Measurements from ENCODE around the gene ENHO. TPM values are rescaled to one million over a fixed set of nuclear protein-coding genes. Genes with fewer than 3 reads are reported as not detected.
"Not testable (repeated sequence)": the region's sequence is repeated elsewhere in the genome, so short reads cannot be mapped to it uniquely, and the experiment has no call there.

ENHO gene
- total and polyA plus RNA-seq, 11 donors: 0.26 to 1.2 (median 0.45) TPM; not detected in 2

GRCh38 chr9:34536685-34537084 lies 13.9 kb upstream of the ENHO start:
- intact Hi-C loops (cut with DNase I): no loop called here
- no peak for DNase-seq
- no peak overlapping the region for H3K27ac ChIP-seq
- no peak overlapping the region for H3K4me3 ChIP-seq
- TF ChIP-seq POLR2A (IDR thresholded peaks at IDR 0.05): no peak
- TF ChIP-seq, protein P1, sequence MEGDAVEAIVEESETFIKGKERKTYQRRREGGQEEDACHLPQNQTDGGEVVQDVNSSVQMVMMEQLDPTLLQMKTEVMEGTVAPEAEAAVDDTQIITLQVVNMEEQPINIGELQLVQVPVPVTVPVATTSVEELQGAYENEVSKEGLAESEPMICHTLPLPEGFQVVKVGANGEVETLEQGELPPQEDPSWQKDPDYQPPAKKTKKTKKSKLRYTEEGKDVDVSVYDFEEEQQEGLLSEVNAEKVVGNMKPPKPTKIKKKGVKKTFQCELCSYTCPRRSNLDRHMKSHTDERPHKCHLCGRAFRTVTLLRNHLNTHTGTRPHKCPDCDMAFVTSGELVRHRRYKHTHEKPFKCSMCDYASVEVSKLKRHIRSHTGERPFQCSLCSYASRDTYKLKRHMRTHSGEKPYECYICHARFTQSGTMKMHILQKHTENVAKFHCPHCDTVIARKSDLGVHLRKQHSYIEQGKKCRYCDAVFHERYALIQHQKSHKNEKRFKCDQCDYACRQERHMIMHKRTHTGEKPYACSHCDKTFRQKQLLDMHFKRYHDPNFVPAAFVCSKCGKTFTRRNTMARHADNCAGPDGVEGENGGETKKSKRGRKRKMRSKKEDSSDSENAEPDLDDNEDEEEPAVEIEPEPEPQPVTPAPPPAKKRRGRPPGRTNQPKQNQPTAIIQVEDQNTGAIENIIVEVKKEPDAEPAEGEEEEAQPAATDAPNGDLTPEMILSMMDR (IDR thresholded peaks at IDR 0.05): no peak
- H3K27me3 ChIP-seq: peaks cover 0 to 27% (median 0%) of the 10 kb centered on the region in 9 donors
- no peaks in the 10 kb centered on the region for H3K36me3 ChIP-seq
- peaks cover 0 to 8% (median 0%) of the 10 kb centered on the region in 12 donors for H3K9me3 ChIP-seq
- 45 to 67% (median 57%) methylated on average over 7 of the region's 7 CpGs for WGBS, 4 donors
- no peaks in the 10 kb centered on the region for H3K4me1 ChIP-seq
- ATAC-seq: no peak

DNA sequence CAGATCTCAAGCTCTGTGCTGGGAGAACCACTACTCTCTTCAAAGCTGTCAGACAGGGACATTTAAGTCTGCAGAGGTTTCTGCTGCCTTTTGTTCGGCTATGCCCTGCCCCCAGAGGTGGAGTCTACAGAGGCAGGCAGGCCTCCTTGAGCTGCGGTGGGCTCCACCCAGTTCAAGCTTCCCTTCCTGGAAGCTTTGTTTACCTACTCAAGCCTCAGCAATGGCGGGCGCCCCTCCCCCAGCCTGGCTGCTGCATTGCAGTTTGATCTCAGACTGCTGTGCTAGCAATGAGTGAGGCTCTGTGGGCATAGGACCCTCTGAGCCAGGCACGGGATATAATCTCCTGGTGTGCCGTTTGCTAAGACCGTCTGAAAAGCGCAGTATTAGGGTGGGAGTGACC lies 9.3 kb upstream of the ENHO start:
- DNase-seq; H3K36me3 ChIP-seq; H3K9me3 ChIP-seq; intact Hi-C loops (cut with DNase I); H3K4me3 ChIP-seq; H3K27ac ChIP-seq; H3K4me1 ChIP-seq; ATAC-seq: not testable (repeated sequence)
- WGBS, 4 donors: 80 to 89% (median 86%) methylated on average over 7 to 8 of the region's 8 CpGs
- H3K27me3 ChIP-seq: peaks cover 0 to 27% (median 0%) of the 10 kb centered on the region in 9 donors

DNA sequence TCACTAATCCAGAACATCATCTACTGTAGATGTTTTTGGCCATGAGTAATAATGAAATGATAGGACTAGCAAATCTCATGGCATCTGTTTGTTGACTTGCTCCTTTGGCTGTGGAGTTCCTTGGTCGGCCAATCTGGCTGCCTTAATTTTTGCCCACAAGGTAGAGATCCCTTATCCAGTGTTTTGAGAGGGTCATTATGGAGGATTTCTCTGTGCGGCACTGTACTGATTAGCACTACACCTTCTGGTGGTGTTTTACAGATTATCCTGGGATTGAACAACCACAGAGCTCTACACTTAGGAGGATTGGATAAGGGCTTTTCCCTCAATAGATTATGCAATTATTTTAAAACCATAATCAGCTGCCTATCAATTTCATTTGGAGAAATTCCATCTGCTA lies 3.2 kb upstream of the ENHO start:
- no peaks in the 10 kb centered on the region for H3K36me3 ChIP-seq
- TF ChIP-seq, protein P1 (IDR thresholded peaks at IDR 0.05): no peak
- TF ChIP-seq POLR2A (IDR thresholded peaks at IDR 0.05): no peak
- H3K9me3 ChIP-seq: no peaks in the 10 kb centered on the region
- intact Hi-C loops (cut with DNase I): no loop called here
- DNase-seq (no peak), ATAC-seq (no peak)
- H3K27ac ChIP-seq: no peak overlapping the region
- H3K4me1 ChIP-seq: peaks cover 0 to 15% (median 4%) of the 10 kb centered on the region in 12 donors
- WGBS, 4 donors: 71 to 88% (median 78%) methylated on average over 2 of the region's 2 CpGs
- peaks cover 0 to 10% (median 0%) of the 10 kb centered on the region in 9 donors for H3K27me3 ChIP-seq
- H3K4me3 ChIP-seq: no peak overlapping the region

DNA sequence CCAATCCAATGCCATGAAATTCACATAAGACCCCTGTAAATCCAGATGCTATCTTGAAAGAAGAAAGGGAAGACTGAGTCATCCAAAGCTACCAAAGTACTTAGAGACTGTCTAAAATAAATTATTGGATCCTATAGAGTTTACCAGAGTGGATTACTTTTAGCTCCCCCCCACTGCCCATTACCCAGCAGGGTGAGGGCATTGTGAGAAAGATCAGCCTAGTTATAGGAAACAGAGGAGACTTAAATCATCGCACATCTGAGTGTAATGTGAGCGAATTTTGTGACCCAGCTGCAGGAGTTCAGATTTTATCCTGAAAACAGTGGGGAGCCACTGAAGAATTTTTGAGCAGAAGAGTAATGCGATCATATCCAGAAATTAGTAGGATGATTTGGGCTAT lies 1.6 kb upstream of the ENHO start:
- intact Hi-C loops (cut with DNase I): loop anchor here in 1 of 10 donors (5.0 kb wide), 1 partner anchor 67 kb away; the partner anchor contains the start of genes DNAI1 and FAM219A
- no peak for TF ChIP-seq POLR2A (IDR thresholded peaks at IDR 0.05)
- TF ChIP-seq, protein P1 (IDR thresholded peaks at IDR 0.05): no peak
- no peaks in the 10 kb centered on the region for H3K9me3 ChIP-seq
- ATAC-seq (no peak), DNase-seq (no peak)
- peaks cover 0 to 15% (median 4%) of the 10 kb centered on the region in 12 donors for H3K4me1 ChIP-seq
- no peak overlapping the region for H3K27ac ChIP-seq
- peaks cover 0 to 10% (median 0%) of the 10 kb centered on the region in 9 donors for H3K27me3 ChIP-seq
- H3K4me3 ChIP-seq: no peak overlapping the region
- WGBS, 4 donors: 87 to 93% (median 88%) methylated on average over 3 of the region's 3 CpGs
- H3K36me3 ChIP-seq: no peaks in the 10 kb centered on the region
